ENCODE results near the gene MTLN. TPM values are rescaled to one million over a fixed set of nuclear protein-coding genes. Genes with fewer than 3 reads are reported as not detected.
"Not testable (repeated sequence)": the region's sequence is repeated elsewhere in the genome, so short reads cannot be mapped to it uniquely, and the experiment has no call there.

The MTLN gene
- total RNA-seq (26.6 TPM), polyA plus RNA-seq (157 TPM)

DNA sequence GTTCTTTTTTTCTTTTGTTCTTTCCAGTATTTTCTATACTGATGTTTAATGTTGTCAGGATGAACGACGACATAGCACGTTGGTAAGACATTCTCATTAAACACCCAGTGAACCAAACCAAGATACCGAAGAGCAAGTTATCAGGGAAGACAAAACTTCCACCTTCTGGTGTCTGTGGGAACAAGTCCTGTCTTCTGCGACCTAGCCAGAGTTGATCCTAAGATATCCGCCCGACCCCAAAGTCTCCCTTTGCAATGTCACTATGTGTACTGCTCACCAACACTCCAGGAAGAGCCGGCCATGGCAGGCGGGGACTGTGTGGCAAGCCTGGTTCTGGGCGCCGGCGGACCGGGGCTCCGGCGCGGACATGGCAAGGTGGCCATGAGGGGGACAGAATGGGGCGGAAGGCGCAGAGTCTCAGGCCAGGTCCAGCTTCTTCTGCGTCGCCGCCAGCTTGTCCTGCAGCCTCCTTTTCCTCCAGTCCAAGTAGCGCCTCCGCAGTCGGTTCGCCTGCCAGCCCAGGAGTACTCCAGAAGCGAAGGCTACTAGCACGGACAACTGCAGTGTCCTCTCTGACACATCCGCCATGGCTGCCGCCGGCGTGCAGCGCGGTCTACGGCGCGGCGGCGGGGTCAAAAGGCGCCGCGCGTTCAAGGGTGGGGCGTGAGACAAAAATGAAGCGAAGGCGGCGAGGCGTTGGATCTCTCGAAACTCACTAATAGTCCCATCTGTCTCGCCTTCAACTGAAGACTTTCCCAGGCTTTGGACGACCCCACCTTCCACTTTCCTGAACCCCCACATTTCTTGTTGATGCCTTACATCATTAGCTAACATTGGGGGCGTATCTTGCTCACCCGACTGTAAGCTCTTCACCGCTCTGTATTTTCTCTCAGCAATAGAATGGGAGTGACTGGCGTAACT is at the start of gene MTLN:
Gene MTLN, minus strand, starts transcription at position 610 of the 921 bp plus-strand sequence. Its CDS starts 22 bp downstream, at position 588.
- H3K4me3 ChIP-seq (ENCODE audit: low read depth, low read length) = peak within 1 kb of the TSS; percentile 68
- peak; percentile 35 for DNase-seq (ENCODE audit: extremely low spot score)
- WGBS = under 1% methylated on average over 54 of the region's 54 CpGs
- H3K36me3 ChIP-seq (ENCODE audit: insufficient read depth) = peaks cover 2% of the 10 kb centered on the region
- H3K27ac ChIP-seq (ENCODE audit: low read depth) = peak within 1 kb of the TSS; percentile 80
- H3K4me1 ChIP-seq (ENCODE audit: insufficient read depth) = peaks cover 2% of the 10 kb centered on the region

DNA sequence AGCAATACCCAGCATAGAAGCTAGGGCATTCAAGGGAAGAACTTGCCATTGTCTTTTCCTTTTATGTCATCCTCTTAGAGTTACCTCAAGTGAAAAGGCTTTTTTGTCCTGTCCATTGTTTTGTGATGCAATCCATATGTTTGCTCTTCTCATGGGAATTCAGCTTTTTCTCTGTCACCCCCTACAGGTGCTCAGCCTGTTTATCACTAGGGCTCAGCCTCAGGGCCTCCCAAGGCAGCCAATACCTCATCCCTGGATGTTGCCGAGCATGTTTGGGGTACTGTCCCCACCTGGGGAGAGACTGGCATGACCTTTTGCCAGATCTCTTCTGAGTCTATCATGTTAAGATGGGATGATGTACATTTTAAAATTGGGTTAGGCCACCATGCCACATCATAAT is 49.6 kb upstream of the MTLN start:
- H3K27ac ChIP-seq (ENCODE audit: low read depth); H3K36me3 ChIP-seq (ENCODE audit: insufficient read depth); H3K4me3 ChIP-seq (ENCODE audit: low read depth, low read length); H3K4me1 ChIP-seq (ENCODE audit: insufficient read depth); DNase-seq (ENCODE audit: extremely low spot score): not testable (repeated sequence)
- no CpG with 5 or more reads among the region's 1 CpG for WGBS

- not testable (repeated sequence) for H3K36me3 ChIP-seq (ENCODE audit: insufficient read depth); H3K27ac ChIP-seq (ENCODE audit: low read depth); H3K4me3 ChIP-seq (ENCODE audit: low read depth, low read length); DNase-seq (ENCODE audit: extremely low spot score); H3K4me1 ChIP-seq (ENCODE audit: insufficient read depth)
- WGBS = 81% methylated on average over 6 of the region's 7 CpGs
Observed at GRCh38 chr2:110248081-110248795, 35.9 kb upstream of the MTLN start.

DNA sequence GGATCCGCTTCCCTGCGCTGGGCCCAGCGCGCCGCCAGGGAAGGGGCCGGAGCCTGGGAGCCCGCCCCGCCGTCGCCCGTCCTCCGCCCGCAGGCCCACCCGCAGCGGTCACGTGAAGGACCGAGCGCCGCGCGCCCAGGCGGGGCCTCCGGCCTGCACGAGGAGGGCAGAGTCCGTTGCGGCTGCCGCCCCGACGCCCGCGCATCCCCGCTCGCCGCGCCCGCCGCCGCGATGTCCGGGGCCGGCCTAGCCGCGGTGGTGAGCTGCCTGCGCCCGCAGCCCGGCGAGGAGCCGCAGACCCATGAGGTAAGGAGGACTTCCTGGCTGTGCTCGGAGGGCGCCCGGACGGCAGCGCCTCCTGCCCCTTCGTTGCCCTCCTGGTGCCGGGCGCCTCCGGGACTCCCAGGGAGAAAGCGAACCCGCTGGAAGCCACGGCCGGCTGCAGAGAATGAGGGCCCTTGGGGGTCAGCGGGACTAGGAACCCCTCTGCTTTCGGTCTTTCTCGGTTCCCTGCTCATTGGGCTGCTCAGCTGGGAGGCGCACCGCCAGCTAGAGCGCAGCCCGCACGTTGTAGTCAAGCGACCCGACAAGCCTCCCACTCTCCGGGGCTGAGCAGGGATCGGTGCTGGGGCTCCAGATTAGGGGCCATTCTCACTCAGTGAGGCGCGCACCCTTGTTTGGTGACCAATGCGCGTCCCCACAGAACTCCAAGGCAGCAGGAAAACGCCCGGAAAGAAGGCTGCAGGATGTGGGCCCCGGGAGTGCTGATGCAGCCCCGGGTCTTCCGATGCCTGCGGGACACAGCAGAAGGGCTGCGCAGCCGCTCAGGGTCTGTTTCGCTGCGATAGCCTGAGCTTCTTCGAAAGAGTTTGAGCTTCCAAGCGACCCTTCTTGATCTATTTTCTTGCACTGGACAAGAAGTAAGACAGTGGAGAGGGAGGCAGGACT is 33.4 kb upstream of the MTLN start:
- no CpG with 5 or more reads among the region's 89 CpGs for WGBS
- H3K4me3 ChIP-seq (ENCODE audit: low read depth, low read length); H3K4me1 ChIP-seq (ENCODE audit: insufficient read depth); H3K27ac ChIP-seq (ENCODE audit: low read depth); H3K36me3 ChIP-seq (ENCODE audit: insufficient read depth); DNase-seq (ENCODE audit: extremely low spot score): not testable (repeated sequence)

DNA sequence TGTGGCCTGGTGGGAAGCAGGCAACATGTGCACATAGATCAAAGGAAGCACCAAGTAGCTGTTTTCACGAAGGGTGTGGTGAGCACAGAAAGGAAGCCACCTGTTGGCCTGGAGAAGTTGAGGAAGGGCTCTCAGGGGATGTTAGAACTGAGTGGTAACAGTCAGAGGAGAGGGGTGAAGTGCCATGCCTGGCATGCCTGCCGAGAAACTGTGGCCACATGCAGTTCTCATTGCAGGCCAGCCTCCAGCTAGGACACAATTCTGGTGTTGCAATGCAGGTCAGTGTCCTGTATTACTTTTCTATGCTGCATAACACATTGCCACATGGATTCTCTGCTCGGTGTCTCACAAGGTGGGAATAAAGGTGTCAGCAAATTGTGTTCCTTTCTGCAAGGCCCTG is 30.9 kb upstream of the MTLN start:
- H3K4me3 ChIP-seq (ENCODE audit: low read depth, low read length); DNase-seq (ENCODE audit: extremely low spot score); H3K4me1 ChIP-seq (ENCODE audit: insufficient read depth); H3K36me3 ChIP-seq (ENCODE audit: insufficient read depth); H3K27ac ChIP-seq (ENCODE audit: low read depth): not testable (repeated sequence)
- 100% methylated on average over 1 of the region's 3 CpGs for WGBS

GRCh38 chr2:110234514-110234913 is 22.2 kb upstream of the MTLN start:
- not testable (repeated sequence) for H3K4me1 ChIP-seq (ENCODE audit: insufficient read depth); H3K27ac ChIP-seq (ENCODE audit: low read depth); H3K36me3 ChIP-seq (ENCODE audit: insufficient read depth); DNase-seq (ENCODE audit: extremely low spot score); H3K4me3 ChIP-seq (ENCODE audit: low read depth, low read length)
- WGBS = 42% methylated on average over 5 of the region's 5 CpGs

- not testable (repeated sequence) for H3K36me3 ChIP-seq (ENCODE audit: insufficient read depth); H3K27ac ChIP-seq (ENCODE audit: low read depth); DNase-seq (ENCODE audit: extremely low spot score); H3K4me3 ChIP-seq (ENCODE audit: low read depth, low read length); H3K4me1 ChIP-seq (ENCODE audit: insufficient read depth)
- WGBS = no CpG with 5 or more reads among the region's 1 CpG
Observed at GRCh38 chr2:110229886-110230285, 17.5 kb upstream of the MTLN start.

DNA sequence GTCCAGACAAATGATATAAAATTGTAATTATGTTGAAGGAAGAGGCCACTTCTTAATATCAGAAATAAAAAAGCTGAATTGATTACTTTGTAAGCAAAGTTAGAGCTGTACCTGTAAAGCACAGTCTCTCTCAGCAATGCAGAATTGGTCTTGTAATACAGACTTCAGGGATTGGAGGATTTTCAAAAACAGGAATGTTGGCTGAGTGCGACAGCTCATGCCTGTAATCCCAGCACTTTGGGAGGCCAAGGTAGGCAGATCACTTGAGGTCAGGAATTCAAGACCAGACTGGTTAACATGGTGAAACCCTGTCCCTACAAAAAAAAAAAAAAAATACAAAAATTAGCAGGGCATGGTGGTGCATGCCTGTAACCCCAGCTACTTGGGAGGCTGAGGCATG is 10.3 kb upstream of the MTLN start:
- DNase-seq (ENCODE audit: extremely low spot score); H3K27ac ChIP-seq (ENCODE audit: low read depth); H3K36me3 ChIP-seq (ENCODE audit: insufficient read depth); H3K4me1 ChIP-seq (ENCODE audit: insufficient read depth); H3K4me3 ChIP-seq (ENCODE audit: low read depth, low read length): not testable (repeated sequence)
- 79% methylated on average over 1 of the region's 1 CpG for WGBS

- Histone ChIP-seq H3K36me3 (ENCODE audit: insufficient read depth) (no peaks in the 10 kb centered on the region), H3K27ac (ENCODE audit: low read depth) (no peak overlapping the region), H3K4me1 (ENCODE audit: insufficient read depth) (no peaks in the 10 kb centered on the region), H3K4me3 (ENCODE audit: low read depth, low read length) (no peak overlapping the region)
- no peak for DNase-seq (ENCODE audit: extremely low spot score)
- WGBS = 48% methylated on average over 4 of the region's 4 CpGs
Observed at GRCh38 chr2:110221938-110222337, 9.6 kb upstream of the MTLN start.

DNA sequence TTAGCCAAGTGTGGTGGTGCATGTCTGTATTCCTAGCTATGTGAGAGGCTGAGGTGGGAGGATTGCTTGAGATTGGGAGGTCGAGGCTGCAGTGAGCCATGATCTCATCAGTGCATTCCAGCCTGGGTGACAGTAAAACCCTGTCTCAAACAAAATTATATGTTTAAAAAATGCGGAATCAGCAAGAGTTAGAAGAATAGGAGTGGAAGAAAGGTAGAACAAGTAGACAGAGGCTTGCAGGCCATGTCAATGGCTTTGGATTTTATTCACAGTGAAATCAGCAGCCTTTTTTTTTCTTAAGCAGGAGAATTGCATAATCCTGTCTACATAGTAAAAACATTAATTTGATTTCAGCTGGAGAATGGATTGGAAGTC is 7.8 kb upstream of the MTLN start:
- Histone ChIP-seq H3K36me3 (ENCODE audit: insufficient read depth) (no peaks in the 10 kb centered on the region), H3K4me1 (ENCODE audit: insufficient read depth) (no peaks in the 10 kb centered on the region), H3K27ac (ENCODE audit: low read depth) (no peak overlapping the region), H3K4me3 (ENCODE audit: low read depth, low read length) (no peak overlapping the region)
- no peak for DNase-seq (ENCODE audit: extremely low spot score)
- WGBS = 68% methylated on average over 2 of the region's 2 CpGs

GRCh38 chr2:110219496-110220189 is 7.3 kb upstream of the MTLN start:
- no peak overlapping the region for H3K4me3 ChIP-seq (ENCODE audit: low read depth, low read length)
- H3K27ac ChIP-seq (ENCODE audit: low read depth) = no peak overlapping the region
- H3K36me3 ChIP-seq (ENCODE audit: insufficient read depth) = no peaks in the 10 kb centered on the region
- DNase-seq (ENCODE audit: extremely low spot score) = no peak
- H3K4me1 ChIP-seq (ENCODE audit: insufficient read depth) = no peaks in the 10 kb centered on the region
- WGBS = 39% methylated on average over 1 of the region's 1 CpG

DNA sequence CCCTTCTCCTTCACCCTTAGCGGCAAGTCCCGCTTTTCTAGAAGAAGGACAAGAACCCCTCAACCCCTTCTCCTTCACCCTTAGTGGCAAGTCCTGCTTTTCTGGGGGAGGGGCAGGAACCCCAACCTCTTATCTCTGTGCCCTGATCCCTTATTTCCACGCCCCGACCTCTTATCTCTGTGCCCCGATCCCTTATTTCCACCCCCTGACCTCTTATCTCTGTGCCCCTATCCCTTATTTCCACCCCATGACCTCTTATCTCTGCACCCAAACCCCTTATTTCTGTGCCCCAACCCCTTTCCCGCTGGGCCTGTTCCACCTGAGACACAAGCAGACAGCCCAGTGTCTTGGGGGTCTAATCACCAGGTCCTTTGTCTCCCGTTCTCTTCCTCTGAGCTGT is 6.5 kb upstream of the MTLN start:
- 79% methylated on average over 7 of the region's 7 CpGs for WGBS
- not testable (repeated sequence) for H3K36me3 ChIP-seq (ENCODE audit: insufficient read depth); H3K4me3 ChIP-seq (ENCODE audit: low read depth, low read length); H3K27ac ChIP-seq (ENCODE audit: low read depth); H3K4me1 ChIP-seq (ENCODE audit: insufficient read depth); DNase-seq (ENCODE audit: extremely low spot score)

GRCh38 chr2:110216803-110217202 is 4.5 kb upstream of the MTLN start:
- H3K4me3 ChIP-seq (ENCODE audit: low read depth, low read length) = no peak overlapping the region
- H3K4me1 ChIP-seq (ENCODE audit: insufficient read depth) = no peaks in the 10 kb centered on the region
- no peak for DNase-seq (ENCODE audit: extremely low spot score)
- H3K27ac ChIP-seq (ENCODE audit: low read depth) = no peak overlapping the region
- H3K36me3 ChIP-seq (ENCODE audit: insufficient read depth) = no peaks in the 10 kb centered on the region
